Gastrocnemius medialis (tissue), 4 donors: ENCODE measurements around the gene APP. TPM values are rescaled to one million over a fixed set of nuclear protein-coding genes. Genes with fewer than 3 reads are reported as not detected.
A peak's percentile ranks its signal among the peaks of the same experiment; 100 is the strongest.

Experiments used
- ATAC-seq, 2 donors: fragments of 150-250 bp; one replicate each; pipeline ENCODE4 v1.9.1; 2016
- DNase-seq, 2 donors: peaks; one replicate each; pipeline ENCODE4 v3.0.0-alpha.2; 2019
- H3K27ac ChIP-seq, 4 donors: fragments of 200-600 bp; sonication (generic); 1 replicate in 1 of 4; 2 replicates in 3 of 4; pipeline ENCODE4 v1.5.1; 2016 to 2018; ENCODE audit warnings: mild to moderate bottlenecking in 2 of 4, moderate library complexity in 1 of 4
- H3K27me3 ChIP-seq, 3 donors: fragments of 200-600 bp; sonication (generic) in 2 of 3; 1 replicate in 1 of 3; 2 replicates in 2 of 3; pipeline versions ENCODE4 v1.5.1 to v1.6.0; 2016 to 2019; ENCODE audit warnings: mild to moderate bottlenecking in 1 of 3, moderate library complexity in 1 of 3
- H3K36me3 ChIP-seq, 2 donors: fragments of 200-600 bp; sonication (generic) in 1 of 2; one replicate each; pipeline ENCODE4 v1.5.1; 2017 to 2018
- H3K4me1 ChIP-seq, 2 donors: fragments of 200-600 bp; sonication (generic) in 1 of 2; one replicate each; pipeline ENCODE4 v1.5.1; 2016 to 2017; ENCODE audit warnings: mild to moderate bottlenecking in 2 of 2
- H3K4me3 ChIP-seq, 4 donors: fragments of 200-600 bp; sonication (generic) in 3 of 4; 1 replicate in 1 of 4; 2 replicates in 3 of 4; pipeline ENCODE4 v1.5.1; 2016 to 2019; ENCODE audit warnings: mild to moderate bottlenecking in 2 of 4
- H3K9me3 ChIP-seq, 3 donors: fragments of 200-600 bp; sonication (generic) in 2 of 3; 1 replicate in 1 of 3; 2 replicates in 2 of 3; pipeline ENCODE4 v1.5.1; 2016 to 2019
- POLR2A ChIP-seq, 2 donors: fragments of 450-650 bp; IDR thresholded peaks; one replicate each; pipeline ENCODE4 v1.6.1; 2017; ENCODE audit warnings: antibody characterized with exemption in 2 of 2, mild to moderate bottlenecking in 2 of 2, moderate library complexity in 2 of 2
- in situ Hi-C, 4 donors: fragments of 200-750 bp; cut with MboI; loops; one replicate each; pipeline versions ENCODE4 v1.15.0 to v1.8.0; 2017; ENCODE audit warnings: low sequenced_read_pairs in 4 of 4
- intact Hi-C: fragments of 100-400 bp; cut with DNase I; formaldehyde crosslinking; loops from one replicate; pipeline ENCODE4 v1.15.1; 2023; ENCODE audit warnings: low total_unique reads
- total RNA-seq, 4 donors: library from RNA; depleted of rRNA; stranded (reverse); fragments of >200 nt; gene quantifications; one replicate each; pipeline versions ENCODE4 v1.1.0 to v1.2.3, GENCODE V29; 2016
- TF ChIP-seq, protein P1 (sequence below), 5 experiments: fragments of 450-650 bp in 3 of 5; fragments of 200-600 bp in 2 of 5; sonication (generic) in 2 of 5; IDR thresholded peaks in 4 of 5; conservative IDR thresholded peaks in 1 of 5; 1 replicate in 4 of 5; 2 replicates in 1 of 5; pipeline ENCODE4 v1.5.1; 2016 to 2019; ENCODE audit warnings: antibody characterized with exemption in 5 of 5, mild to moderate bottlenecking in 3 of 5, moderate library complexity in 3 of 5

The APP gene
- total RNA-seq, 4 donors from 2014 or later, result 45.8 to 73.2 (median 70.1) TPM

DNA sequence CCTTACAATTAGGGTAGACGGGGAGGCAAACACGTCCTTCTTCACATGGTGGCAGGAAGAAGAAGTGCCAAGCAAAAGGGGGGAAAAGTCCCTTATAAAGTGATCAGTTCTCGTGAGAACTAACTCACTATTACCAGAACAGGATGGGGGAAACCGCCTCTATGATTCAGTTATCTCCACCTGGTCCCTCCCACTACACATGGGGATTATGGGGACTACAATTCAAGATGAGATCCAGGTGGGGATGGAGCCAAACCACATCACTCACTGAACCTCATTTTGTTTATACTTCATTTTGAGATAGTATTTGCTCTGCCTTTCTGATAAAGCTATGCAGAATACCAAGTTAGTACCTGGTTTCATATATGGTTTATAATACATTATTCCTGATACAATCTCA is 26.5 kb downstream of the APP start:
- no peaks in the 10 kb centered on the region for H3K27me3 ChIP-seq
- no peak for DNase-seq
- ATAC-seq, result no peak
- H3K4me3 ChIP-seq, result no peak overlapping the region
- in situ Hi-C loops (no loop called here), intact Hi-C loops (no loop called here)
- H3K27ac ChIP-seq, result no peak overlapping the region
- no peaks in the 10 kb centered on the region for H3K9me3 ChIP-seq
- no peaks in the 10 kb centered on the region for H3K36me3 ChIP-seq
- TF ChIP-seq, protein P1, sequence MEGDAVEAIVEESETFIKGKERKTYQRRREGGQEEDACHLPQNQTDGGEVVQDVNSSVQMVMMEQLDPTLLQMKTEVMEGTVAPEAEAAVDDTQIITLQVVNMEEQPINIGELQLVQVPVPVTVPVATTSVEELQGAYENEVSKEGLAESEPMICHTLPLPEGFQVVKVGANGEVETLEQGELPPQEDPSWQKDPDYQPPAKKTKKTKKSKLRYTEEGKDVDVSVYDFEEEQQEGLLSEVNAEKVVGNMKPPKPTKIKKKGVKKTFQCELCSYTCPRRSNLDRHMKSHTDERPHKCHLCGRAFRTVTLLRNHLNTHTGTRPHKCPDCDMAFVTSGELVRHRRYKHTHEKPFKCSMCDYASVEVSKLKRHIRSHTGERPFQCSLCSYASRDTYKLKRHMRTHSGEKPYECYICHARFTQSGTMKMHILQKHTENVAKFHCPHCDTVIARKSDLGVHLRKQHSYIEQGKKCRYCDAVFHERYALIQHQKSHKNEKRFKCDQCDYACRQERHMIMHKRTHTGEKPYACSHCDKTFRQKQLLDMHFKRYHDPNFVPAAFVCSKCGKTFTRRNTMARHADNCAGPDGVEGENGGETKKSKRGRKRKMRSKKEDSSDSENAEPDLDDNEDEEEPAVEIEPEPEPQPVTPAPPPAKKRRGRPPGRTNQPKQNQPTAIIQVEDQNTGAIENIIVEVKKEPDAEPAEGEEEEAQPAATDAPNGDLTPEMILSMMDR (IDR thresholded peaks at IDR 0.05 in 4 of 5, conservative IDR thresholded peaks at IDR 0.05 in 1 of 5), result no peak
- TF ChIP-seq POLR2A (IDR thresholded peaks at IDR 0.05), result no peak
- H3K4me1 ChIP-seq, result peaks cover 0 to 15% of the 10 kb centered on the region in 2 donors

DNA sequence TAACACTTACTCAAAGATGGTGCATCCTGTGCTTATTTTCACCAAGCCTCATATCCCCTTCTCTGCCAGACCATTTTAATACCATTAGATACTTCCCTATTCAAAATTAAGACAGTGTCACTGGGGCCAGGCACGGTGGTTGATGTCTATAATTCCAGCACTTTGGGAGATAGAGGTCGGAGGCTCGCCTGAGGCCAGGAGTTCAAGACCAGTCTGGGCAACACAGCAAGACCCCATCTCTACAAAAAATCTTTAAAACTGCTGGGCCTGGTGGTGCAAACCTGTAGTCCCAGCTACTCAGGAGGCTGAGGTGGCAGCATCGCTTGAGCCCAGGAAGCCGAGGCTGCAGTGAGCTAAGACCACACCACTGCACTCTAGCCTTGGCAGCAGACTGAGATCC is 28.2 kb downstream of the APP start:
- ATAC-seq (no peak), DNase-seq (no peak)
- no peaks in the 10 kb centered on the region for H3K27me3 ChIP-seq
- H3K4me3 ChIP-seq, result no peak overlapping the region
- intact Hi-C loops, result no loop called here
- TF ChIP-seq, protein P1 (IDR thresholded peaks at IDR 0.05 in 4 of 5, conservative IDR thresholded peaks at IDR 0.05 in 1 of 5), result no peak
- no peak for TF ChIP-seq POLR2A (IDR thresholded peaks at IDR 0.05)
- in situ Hi-C loops, result no loop called here
- H3K36me3 ChIP-seq, result no peaks in the 10 kb centered on the region
- H3K4me1 ChIP-seq, result peaks cover 0 to 12% of the 10 kb centered on the region in 2 donors
- H3K9me3 ChIP-seq, result no peaks in the 10 kb centered on the region
- H3K27ac ChIP-seq, result no peak overlapping the region

DNA sequence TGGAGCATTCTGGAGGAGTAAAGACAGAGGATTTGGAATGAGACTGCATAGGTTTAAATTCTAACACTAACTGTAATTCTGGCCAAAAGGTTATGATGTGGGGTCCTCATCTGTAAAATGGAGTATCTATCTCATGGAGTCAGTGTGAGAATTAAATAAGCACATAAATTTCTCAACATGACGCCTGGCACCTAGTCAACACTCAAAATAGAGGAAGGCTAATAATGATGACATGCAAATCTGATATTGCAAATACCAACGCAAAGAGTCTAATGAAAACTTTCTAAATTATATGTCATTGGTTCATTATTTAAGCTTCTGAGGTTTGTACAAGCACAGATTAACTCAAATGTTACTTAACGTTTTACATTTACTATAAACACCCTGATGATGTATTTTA is 29.6 kb downstream of the APP start:
- Histone ChIP-seq H3K27me3 (no peaks in the 10 kb centered on the region), H3K9me3 (no peaks in the 10 kb centered on the region), H3K4me3 (no peak overlapping the region), H3K36me3 (no peaks in the 10 kb centered on the region), H3K27ac (no peak overlapping the region), H3K4me1 (peaks cover 3 to 18% of the 10 kb centered on the region in 2 donors)
- ATAC-seq (no peak), DNase-seq (no peak)
- TF ChIP-seq POLR2A (IDR thresholded peaks at IDR 0.05), result no peak
- TF ChIP-seq, protein P1 (IDR thresholded peaks at IDR 0.05 in 4 of 5, conservative IDR thresholded peaks at IDR 0.05 in 1 of 5), result no peak
- in situ Hi-C loops (no loop called here), intact Hi-C loops (no loop called here)

DNA sequence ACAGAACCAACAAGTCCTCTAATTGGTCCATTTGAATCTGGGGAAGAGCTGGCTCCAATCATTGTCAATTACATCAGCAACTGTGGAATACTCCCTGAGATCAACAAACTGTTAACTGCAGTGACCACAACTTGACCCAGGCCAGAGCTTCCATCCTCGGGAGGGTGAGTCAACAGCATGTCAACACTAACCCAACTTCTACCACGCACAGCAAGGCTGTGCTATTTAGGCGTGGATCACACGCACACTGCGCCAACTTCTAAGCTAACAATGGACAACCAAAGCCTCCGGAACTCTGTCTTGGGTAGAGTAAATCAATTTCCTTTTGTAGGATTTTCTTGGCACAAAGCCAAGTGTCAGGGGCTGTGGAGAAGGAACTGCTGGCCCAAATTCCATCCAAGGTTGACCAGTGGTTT is 30.4 kb downstream of the APP start:
- TF ChIP-seq, protein P1 (IDR thresholded peaks at IDR 0.05 in 4 of 5, conservative IDR thresholded peaks at IDR 0.05 in 1 of 5), result no peak
- TF ChIP-seq POLR2A (IDR thresholded peaks at IDR 0.05), result no peak
- no peak overlapping the region for H3K4me3 ChIP-seq
- H3K27me3 ChIP-seq, result no peaks in the 10 kb centered on the region
- DNase-seq, result peak in 1 of 2 donors; percentile 37
- peak; percentile 74 to 79 for ATAC-seq
- in situ Hi-C loops, result no loop called here
- no peaks in the 10 kb centered on the region for H3K9me3 ChIP-seq
- peak overlapping the region; percentile 22 to 38 (median 29) for H3K27ac ChIP-seq
- no peaks in the 10 kb centered on the region for H3K36me3 ChIP-seq
- H3K4me1 ChIP-seq, result peaks cover 3 to 18% of the 10 kb centered on the region in 2 donors
- intact Hi-C loops, result no loop called here

DNA sequence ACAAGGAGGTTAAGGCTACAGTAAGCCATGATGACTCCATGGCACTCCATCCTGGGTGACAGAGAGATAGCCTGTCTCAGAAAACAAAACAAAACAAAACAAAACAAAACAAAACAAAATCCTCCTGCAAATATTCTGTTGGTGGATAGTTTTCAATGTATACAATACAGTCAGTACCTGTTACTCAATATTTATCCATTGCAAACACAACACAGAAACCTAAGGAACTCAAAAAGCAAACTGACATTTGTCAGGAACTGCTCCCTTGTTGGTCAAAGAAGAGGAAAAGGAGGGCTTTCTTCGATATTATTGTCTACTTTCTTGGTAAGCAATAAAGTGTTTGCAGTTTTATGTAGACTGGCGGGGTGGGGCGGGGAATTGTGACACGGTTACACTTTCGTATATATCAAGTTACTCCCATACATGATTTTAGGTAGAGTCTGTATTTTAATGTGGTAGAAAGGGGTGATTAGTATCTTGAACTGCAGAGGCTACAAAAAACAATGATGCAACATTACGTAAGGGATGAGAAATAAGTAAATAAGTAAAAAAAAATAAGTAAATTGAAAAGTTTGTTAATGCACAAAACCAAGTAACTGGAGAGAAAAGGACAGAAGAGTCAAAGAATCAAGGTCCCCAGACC is 31.8 kb downstream of the APP start:
- intact Hi-C loops, result no loop called here
- ATAC-seq (no peak), DNase-seq (no peak)
- Histone ChIP-seq H3K9me3 (no peaks in the 10 kb centered on the region), H3K36me3 (no peaks in the 10 kb centered on the region), H3K27ac (peak overlapping the region in 1 of 4 donors; percentile 58), H3K4me3 (no peak overlapping the region), H3K27me3 (no peaks in the 10 kb centered on the region), H3K4me1 (peaks cover 3 to 18% of the 10 kb centered on the region in 2 donors)
- TF ChIP-seq, protein P1 (IDR thresholded peaks at IDR 0.05 in 4 of 5, conservative IDR thresholded peaks at IDR 0.05 in 1 of 5), result no peak
- no peak for TF ChIP-seq POLR2A (IDR thresholded peaks at IDR 0.05)
- in situ Hi-C loops, result no loop called here
